ACHN (cell line): ENCODE data around the gene GPR3.
"Not testable (repeated sequence)": the region's sequence is repeated elsewhere in the genome, so short reads cannot be mapped to it uniquely, and the experiment has no call there.

Source experiments
- DNase-seq: peaks from one replicate; pipeline ENCODE4 v3.0.0-alpha.2; 2015
- in situ Hi-C: cut with HindIII; loops from 2 replicates; pipeline ENCODE4 v1.10.0; 2017; ENCODE audit warnings: low sequenced_read_pairs, low pct_ligation_motif_present, low pct_unique_long_range_greater_than_20kb

GPR3 gene

DNA sequence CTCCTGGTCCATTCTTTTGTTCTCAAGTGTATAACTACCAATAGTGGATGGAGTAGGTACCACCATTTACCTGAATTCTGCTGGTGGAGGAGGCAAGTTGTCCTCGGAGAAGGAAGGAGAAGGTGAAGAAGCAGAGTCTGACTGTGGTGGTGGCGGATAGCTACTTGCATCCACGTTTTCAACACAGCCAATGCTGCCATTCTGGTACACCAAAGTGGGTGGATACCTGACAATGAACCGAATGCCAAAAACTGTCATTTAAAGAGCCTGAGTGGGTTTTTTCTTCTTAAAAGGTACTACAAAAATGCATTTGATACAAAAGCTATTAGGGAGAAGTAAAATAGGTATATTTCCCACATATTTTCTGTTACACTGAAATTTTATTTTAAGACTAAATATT is 20.1 kb downstream of the GPR3 start:
- in situ Hi-C loops, result no loop called here
- DNase-seq, result no peak

DNA sequence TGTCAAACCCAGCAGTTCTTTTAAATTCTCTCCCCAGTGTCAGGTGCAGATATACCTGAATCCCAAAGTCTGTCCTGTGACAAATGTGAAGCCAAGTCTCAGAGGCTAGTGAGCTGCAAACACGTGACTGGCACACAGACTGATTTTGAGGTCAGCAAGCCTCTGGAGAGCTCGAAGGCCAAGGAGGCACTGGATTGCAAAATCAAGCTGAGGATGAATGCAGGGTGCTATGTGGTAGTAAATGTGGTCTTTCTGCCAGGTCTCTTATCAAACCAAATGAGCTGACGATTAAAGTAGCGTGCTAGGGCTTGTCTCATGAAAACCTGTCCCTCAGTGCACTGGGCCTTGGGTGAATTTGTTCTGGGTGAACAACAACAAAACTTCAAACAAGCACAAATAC is 20.6 kb downstream of the GPR3 start:
- in situ Hi-C loops, result no loop called here

DNA sequence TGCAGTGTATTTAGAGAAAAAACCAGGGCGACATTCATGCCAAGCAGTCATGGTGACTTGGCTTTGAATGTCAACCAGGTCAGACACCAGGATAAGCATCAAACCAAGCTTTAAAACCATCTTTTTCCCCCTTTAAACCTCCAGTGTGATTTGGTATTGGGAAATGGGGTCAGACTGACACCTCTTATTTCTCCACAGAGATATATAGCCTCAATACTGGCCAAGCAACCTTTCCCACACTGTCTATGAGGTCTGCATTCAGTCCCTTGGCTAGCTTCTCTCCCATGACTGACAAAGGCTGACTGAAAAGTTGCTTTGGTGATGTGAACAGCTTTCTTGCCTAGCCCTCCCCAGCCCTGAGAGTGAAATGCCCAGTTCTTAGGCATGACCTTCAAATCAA is 21.7 kb downstream of the GPR3 start:
- DNase-seq, result no peak
- in situ Hi-C loops, result no loop called here

More for the DNA sequence above, 20.6 kb downstream of the GPR3 start:
- no peak for DNase-seq

DNA sequence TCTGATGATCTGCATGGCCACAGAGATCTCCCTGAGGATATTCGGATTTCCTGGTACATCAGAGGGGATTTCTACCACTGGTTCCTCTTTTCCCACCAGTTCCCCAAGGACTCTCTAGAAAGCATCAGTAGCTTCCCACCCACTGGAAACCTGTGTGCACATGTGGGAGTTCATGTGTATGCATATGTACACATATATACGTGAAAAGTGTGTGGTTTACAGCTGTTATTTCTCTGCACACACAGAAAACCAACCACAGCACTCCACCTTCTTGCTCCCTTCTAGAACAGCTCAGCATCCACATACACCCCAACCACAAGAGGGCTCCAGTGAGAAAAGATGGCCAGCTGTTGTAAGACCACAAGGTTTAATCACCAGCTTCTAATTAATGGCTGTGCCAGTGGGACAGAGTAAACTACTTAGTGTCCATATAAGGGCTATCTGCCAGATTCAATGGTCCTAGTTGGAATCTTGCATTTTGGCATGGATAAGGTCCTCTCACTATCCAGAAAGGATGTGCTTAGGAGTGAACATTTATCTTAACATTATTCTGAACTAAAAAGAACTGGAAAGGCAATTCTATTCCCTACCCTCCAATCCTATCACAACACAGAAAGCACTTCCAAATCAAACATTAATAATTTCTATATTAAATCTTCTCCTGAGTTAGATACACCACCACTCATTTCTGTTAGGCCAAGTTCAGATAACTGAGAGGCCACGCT is 24.1 kb downstream of the GPR3 start:
- in situ Hi-C loops, result no loop called here
- DNase-seq, result peak; percentile 45

DNA sequence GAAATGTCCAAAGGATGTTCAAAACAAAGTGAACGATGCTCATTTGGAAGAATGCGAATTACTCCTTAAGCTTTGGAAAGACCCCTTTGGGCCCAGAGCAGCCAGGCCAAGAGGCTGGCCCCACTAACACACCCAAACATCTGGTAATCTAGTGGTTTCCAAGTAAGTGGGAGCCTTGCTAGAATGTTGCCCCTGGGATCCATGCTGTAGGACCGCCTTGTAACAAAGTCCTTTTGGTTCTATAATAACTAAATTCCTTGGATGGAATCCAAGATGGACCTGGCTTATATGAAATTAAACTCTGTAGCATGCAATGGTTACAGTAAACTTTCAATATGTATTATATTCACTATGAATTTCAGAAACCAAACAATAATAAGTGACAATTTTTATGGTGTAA is 25.3 kb downstream of the GPR3 start:
- in situ Hi-C loops, result no loop called here
- no peak for DNase-seq

DNA sequence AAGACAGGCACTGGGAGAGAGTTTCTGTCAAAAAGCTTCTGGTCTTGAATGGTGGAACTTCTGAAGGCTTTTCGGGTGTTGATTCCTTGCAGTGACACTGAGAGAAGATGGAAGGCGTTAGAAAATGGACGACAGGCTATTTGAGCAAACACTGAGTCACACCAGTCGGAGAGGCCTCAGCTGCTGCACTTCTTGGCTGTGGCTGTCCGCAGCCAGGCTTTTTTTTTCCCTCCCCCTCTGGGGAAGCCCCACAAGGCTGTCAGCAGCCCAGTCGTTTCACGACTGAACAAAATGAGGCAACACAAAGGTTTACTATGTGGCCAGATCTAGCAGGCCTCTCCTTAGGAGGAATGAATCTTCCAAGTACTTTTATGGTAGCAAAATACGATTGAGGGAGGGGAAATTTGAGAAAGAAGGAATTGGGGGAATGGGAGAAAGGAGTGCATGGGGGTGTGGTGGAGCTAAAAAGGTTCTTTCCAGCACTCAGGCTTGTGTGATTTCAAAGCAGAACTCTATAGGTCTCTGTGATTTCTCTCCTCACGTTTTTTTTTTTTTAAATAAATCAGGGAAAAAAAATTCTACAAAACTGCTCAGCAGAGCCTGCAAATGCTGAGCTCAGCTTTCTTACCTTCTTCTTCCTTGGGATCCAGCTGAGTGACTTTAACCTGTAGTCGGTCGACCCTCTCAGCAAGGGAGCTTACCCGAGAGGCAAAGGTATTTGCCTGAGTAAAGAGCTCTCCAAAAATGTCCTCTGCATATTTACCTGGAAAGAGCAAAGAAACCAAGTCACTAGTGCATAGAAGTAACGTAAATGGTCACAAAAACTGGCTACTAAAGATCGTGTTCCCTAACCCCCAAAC is 26.1 kb downstream of the GPR3 start:
- DNase-seq, result peak; percentile 72
- in situ Hi-C loops, result no loop called here

DNA sequence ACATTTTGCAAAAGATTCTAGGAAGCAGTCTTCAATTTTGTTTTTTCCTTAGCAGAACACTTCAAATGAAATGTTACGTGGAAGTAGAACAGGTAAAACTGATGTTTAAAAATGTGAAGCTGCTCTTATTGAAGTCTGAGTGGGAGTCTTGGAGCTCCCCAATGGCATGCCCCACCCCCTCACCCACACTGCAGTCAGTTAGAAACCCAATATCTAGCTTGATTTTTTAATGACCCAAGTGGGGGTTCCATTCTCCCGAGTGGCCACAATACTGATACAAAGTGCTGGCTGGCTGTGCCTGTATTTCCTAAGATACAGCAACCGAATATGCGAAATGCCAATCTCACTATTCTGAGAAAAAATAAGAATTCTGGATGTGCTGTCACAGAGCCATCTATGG is 31.3 kb downstream of the GPR3 start:
- in situ Hi-C loops, result no loop called here
- no peak for DNase-seq

DNA sequence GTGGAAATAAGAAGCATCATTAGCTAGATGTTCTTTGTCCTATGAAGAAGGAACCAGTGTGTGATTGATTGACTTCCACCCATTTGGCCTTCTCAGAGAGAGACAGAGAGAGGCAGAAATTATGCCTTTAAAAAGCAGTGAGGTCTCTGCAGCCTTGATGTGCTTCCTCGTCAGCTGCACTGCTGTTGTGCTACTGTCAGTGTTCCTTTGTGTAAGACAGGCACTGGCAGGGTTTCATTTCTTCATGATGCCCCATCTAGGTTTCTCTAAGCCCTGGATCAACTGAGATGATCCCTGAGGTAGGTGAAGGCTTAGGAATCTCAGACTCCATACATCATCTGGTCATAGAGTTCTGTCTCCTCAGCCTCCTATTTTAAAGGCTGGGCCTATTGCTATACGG is 34.9 kb downstream of the GPR3 start:
- in situ Hi-C loops, result no loop called here
- no peak for DNase-seq

DNA sequence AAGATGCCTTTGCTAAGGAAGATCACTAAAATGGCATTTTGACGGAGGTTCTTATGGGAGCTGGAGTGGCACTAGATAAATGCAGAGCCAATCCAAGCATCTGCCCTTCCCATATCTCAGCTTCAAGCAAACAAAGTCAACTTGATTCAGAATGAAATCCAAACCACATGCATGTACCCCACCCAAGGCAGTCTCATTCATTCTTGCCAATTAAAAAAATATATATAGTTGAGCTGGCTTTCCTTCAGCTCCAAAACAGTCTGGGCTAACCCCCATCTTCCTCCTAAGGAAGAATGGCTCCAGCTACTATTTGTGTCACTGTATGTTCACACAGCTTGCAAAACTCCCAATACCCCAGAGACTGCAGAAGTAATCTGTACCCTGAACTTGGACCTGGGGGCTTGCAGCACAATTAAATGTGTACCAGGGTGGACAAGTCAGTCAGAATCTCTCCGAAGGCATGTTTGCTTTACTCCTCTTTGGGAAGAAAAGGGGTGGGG is 35.4 kb downstream of the GPR3 start:
- no peak for DNase-seq
- in situ Hi-C loops, result no loop called here

DNA sequence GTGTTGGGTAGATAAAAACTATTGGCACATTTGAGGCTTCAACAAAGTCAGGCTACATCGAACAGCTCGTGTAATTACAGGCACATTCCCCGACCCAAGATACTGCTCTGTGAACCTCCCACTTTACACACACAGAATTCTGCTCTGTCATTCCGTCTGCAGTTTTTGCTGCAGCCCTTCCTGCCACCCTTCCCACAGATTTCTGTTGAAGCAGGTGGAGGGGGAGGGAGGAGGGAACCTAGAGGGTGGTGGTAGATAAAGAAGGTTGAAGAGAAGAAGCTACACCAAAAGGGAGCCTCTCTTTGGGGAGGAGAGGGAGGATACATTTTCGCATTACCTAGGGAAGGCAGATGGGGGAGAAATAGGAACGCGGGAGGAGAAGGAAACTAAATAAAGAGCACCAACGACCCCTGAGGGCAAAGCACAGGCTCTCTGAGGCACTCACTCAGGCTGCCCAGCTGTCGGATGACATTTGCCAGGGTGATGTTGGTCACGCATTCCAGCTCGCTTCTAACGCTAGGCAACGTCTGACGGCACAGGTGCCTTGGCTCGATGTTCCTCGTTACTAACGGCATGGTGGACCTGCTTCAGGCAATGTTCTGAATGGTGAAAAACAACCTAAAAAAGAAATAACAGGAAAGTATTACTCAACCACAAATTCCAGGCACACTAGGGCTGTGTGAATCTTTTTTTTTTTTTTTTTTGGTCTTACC is 36.0 kb downstream of the GPR3 start:
- no peak for DNase-seq

DNA sequence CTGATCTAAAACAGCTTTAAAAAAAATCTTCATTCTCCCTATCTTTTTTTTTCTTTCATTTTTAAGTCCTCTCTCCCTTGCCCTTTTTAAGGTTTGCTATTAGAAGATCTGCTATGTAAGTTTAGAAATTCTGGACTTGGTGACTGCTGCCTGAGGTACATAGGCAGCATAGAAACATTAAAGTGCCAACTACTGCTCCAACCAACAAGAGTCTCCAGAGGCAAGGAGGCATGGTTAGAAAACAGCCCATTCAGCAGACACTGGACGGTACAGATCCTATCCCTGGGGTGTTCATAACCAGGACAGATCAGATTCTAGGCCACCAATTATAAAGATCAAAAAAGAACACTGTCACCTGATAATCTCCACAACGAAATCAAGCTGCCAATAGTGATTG is 36.6 kb downstream of the GPR3 start:
- in situ Hi-C loops, result no loop called here
- DNase-seq, result no peak

More for the DNA sequence above, 36.0 kb downstream of the GPR3 start:
- in situ Hi-C loops, result no loop called here

DNA sequence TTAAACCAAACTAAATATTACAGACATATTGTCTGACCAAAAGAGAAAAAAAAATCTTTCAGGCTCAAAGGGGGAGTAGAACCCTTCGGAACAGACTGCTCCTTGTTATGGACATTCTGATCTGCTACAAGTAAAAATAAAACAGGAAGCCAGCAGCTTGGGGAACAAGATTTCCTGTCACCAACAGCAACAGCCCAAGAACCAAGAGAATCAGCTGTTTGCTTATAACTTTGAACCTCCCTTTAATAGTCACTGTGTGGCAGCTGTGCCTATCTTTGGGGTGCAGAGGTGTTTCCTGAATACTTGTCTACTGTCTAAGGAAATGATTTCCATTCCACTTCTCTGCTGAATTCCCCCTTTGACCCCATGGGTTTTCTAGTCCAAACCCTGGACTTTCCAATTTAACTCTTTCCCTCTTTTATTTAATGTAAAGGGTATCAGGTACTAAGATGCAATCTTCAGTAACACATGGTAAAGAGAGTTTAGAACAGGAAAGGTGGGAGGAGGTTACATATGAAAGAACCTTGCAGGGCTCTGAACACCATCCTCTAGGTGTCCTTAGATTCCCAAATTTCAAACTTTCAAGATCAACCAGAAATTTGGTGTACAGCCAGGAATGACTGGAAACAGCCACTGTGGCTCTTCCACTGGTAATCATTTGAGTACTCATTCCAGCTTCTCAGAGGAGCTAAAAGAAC is 38.6 kb downstream of the GPR3 start:
- in situ Hi-C loops, result no loop called here
- no peak for DNase-seq

DNA sequence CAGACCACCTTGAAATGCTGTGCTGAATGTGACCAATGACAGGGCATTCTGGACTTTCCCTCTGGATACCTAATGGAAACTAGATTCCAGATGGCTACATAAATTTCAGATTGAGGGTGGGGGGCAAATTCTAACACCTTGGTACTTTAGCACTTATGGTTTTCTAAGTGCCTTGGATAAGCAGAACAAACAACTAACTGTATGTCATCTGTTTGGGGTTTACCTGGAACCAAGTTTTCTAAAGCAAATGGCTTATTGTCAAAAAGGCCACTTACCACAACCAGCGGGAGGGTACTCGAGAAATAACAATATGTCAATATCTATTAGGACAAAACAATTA is 39.1 kb downstream of the GPR3 start:
- no peak for DNase-seq
- in situ Hi-C loops, result no loop called here

DNA sequence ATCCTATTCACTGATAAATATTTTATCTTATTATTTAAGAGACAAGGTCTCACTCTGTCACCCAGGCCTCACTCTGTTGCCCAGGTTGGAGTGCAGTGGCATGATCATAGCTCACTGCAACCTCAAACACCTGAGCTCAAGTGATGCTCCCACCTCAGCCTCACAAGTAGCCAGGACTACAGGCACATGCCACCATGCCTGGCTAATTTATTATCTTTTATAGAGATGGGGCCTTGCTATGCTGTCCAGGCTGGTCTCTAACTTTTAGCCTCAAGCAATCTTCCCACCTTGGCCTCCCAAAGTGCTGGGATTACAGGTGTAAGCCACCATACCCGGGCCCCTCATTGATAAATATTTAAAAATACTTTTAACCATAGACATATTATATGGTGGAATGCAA is 40.3 kb downstream of the GPR3 start:
- DNase-seq, in situ Hi-C loops: not testable (repeated sequence)

DNA sequence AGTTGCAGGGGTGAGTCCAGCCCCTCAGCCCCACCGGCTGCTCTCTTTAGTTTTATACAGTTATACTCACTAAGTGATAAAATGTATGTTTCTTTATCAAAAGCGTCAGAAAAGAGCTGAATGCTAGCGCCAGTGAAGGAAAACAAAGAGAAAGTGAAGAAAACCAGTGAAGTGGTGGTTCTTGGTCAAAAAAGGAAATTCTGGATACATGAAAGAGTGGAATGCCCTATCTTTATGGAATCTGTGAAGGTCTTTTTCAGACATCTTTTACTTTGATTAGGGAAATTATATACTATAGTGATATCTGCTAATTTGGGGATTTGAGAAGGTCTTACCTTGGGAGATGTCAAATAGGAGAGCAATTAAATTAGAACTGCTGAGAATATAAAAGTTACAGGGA is 41.3 kb downstream of the GPR3 start:
- in situ Hi-C loops, result no loop called here
- DNase-seq, result no peak

DNA sequence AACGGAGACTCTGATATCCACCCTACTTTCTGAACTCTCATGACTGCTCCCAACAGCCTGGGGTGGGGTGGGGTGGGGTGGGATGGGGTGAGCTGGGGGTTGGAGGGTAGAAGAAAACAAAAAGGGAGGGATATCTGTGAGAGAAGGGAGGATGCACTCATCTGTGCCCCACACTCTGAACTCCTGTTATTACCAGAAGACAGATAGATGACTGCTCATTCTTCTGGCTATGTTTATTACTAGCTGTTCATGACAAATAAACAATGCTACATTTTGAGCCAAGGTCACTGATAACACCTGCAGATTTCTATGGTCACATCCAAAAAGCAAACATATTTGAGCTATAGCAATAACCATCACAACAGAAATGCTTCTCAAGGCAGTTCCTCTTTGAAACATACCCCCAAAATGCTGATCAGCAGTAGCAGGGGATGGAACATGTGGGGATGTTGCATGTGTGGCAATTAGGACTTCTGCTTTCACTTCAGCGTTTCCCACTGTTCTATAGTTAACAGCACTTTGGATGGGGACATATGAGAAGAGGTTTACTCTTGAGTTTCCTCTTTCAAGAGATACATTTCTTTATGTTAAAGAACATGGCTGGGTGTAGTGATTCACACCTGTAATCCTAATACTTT is 43.3 kb downstream of the GPR3 start:
- in situ Hi-C loops, result no loop called here
- no peak for DNase-seq

DNA sequence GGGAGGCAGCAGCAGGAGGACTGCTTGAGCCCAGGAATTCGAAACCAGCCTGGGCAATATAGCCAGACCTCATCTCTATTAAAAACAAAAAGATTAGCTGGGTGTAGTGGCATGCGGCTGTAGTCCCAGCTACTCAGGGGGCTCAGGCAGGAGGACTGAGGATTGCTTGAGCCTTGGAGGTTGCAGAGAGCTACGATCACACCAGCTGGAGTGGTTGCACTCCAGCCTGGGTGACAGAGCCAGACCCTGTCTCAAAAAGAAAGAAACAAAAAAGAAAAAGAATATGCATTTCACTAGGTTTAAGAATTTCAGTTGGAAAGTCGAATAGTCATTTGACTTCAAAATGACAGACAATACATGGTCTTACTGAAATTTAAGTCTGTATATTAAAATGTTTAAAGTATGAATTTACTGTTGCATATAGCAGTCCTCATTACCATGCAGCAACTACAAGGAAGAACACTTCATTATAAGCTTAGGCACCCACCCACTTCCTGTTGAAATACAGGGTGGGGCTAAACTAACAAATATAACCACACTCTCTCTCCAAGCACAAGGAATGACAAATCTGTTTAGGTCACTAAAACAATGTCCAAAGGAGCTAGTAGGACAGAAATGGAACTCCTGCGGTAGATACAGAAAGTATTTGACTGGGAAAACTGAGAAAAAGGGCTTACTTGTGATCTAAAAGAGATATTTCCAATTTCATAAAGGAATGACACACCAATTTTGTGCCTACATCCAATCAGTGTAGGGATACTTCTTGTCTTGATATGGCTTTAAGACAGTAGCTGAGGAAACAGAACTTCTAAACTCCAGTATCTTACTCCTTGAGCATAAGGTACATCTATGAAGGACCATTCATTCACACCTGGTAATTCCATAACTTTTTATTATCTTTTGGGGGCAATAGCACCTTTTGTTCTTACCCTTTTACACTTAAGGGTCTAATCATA is 44.1 kb downstream of the GPR3 start:
- in situ Hi-C loops, result no loop called here
- peak; percentile 8 for DNase-seq
